CD4-positive, alpha-beta T cell treated with Interleukin-10 for 1 hour (primary cell): ENCODE results near the gene ZNF14.
"Not testable (repeated sequence)": the region's sequence is repeated elsewhere in the genome, so short reads cannot be mapped to it uniquely, and the experiment has no call there.

Experiments
- DNase-seq: peaks from one replicate; pipeline ENCODE4 v3.0.0-alpha.2; 2020

ZNF14 gene

DNA sequence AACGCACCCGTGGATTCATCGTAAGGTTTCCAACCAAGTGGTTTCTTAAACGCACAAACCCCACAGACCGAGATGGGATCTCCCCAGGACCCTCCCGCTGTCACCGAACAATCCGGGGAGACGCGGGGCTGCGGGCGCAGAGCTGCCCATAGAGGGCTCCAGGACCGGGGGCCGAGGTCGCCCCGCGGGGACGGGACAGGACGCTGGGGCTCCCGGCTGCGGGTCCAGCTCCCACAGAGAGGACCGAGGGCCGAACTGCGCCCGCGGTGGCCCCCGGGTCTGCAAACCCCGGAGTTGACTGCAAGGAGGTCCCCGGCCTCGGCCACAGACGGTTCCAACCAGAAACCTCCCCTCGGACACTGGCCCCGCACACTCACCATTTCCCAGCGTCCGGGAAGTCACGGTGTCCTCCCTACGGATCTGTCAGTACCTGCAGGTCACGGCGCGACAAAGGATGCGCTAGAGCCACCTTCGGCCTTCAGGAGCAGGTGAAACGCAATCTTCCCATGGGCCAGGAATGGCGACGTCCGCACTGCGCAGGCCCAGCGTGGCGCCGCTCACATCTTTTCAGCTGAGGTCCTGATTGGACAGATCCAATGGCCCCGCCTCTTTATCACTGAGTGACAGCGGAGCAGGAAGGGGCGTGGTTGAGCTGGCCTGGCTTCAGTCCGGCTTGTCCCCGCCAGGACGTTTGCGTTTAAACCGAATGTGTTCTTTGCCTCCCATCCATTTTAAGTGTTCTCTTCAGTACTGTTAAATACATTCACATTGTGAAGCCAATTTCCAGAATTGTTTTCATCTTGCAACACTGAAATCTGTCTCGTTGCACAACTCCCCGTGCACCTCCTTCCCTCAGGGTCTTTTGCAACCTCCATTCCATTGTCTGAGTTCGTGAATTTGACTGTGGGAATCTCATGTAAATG is at the start of gene ZNF14:
Gene ZNF14 (minus strand): TSS at position 534 of the 923 bp plus-strand sequence. CDS start 154 bp downstream, at position 380.
- DNase-seq: peak; percentile 94

DNA sequence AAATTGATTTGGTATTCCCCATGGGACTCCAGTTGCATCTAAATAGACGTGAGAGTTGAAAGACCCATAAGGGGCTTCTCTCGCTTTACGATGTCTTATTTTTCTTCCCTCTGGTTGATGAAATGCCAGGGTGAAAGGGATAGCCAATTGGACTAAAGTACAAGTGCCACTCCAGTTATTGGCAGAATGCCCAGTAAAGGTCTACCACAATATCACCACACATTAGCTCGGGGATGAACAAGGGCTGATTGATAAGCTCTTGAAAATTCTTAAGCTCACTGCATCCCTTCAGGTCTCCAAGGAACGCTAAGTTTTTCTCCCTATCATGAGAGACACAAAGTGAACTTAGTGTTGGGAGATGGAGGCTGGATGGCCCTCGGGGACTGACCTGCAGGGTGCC is 48.9 kb upstream of the ZNF14 start:
- not testable (repeated sequence) for DNase-seq

DNA sequence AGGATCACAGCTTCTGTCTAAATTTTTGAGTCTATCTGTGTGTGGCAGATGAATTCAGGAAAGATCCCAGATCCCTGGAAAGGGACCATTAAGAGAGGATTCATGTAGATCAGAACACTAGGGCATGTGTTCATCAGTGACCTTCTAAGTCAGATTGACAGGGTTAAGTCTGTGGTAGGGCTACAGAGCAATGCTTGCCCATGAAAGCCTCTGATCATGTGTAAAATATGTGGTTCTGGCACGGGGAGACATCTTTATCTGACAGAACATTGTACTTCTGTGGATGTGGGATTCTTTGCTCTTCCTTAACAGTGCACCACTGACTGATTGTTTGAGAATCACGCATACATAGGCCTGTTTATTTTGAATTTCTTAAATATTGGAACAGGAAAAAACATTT is 45.8 kb upstream of the ZNF14 start:
- DNase-seq: no peak

DNA sequence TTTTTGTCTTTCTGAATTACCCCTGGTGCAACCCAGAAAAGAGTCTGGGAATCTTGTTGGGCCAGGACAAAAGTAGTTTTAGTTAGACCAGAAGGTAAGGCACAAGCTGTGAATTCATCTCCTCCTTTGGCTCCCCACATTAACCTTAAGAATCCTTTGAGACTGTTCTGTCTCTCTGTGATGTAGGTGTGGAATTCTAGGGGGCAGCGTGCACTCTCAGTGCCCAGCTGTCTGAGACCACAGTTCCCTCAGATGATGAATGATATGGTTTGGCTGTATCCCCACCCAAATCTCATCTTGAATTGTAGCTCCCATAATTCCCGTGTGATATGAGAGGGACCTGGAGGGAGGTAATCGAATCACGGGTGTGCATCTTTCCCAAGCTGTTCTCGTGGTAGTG is 44.8 kb upstream of the ZNF14 start:
- DNase-seq: no peak

DNA sequence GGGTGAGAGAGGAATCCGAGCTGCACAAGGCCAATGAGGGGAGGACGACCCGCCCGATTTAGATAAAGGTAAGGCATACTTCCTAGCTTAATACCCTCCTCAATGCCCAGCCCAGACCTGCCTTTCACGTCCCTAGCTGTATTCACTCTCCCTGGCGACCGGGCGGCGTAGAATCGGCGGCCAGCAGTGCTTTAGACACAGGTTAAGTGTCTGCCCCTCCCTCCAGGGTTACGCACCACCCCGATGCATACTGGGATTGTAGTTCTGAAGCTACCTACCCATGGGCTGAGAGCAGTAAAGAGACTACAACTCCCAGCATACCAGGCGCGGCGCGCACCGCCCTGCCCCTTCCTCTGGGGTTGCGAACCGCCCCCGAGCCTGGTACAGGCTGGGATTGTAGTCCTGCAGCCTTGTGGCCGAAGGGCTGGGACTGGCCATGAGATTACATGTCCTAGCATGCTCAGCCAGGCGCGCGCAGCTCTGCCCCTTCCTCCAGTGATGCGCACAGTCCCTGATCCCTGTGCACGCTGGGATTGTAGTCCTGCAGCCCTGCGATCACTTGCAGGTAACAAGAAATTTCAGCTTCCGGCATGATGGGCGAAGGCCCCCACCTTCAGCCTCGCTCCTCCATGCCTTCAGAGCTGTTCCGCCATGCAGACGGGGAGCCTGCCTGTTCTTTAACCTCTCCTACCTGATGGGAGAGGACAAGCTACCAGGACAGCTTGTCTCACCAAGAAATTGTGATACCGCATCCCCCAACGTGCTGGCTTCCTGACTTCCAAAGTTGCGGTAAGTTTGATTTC is 43.5 kb upstream of the ZNF14 start:
- DNase-seq: peak; percentile 93

DNA sequence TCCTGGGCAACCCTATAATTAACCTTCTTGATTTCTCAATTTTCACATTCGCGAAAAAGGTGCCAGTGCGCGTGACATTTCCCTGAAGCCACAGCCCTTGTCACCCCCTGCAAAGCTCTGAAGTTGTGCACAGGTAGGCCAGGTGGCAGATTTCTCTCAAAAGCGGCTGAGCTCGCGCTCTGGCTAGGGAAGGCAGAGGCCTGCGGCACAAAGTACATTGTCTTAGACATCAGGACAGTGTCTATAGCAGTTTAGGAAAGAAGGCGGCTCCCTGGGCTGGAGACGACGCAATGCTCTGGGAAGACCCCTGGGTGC is 42.9 kb upstream of the ZNF14 start:
- DNase-seq: no peak

DNA sequence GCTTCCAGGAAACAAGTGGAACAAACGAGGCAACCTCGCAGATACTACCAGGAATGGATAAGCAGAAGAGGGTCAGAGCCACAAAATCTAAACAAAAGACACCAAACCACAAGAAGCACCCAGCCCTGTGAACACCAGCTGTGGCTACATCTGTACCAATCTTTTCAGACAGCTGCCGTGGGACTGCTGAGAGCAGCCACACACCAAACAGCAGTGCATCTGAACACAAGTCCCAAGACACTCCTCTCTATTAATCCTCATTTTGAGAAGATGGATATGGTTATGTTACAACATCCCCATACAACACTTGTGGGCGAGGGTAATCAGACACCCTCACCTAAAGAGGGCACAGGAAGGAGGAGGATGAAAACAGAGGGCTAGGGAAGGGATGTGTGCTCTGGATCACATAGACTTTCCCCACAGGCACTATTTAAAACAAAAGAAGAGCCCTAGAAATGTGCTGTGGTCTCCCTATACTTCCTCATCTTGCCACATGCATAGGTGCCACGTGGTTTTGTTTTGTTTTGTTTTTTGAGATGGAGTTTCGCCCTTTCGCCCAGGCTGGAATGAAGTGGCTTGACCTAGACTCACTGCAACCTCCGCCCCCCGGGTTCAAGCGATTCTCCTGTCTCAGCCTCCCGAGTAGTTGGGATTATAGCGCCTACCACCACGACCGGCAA is 41.6 kb upstream of the ZNF14 start:
- no peak for DNase-seq

DNA sequence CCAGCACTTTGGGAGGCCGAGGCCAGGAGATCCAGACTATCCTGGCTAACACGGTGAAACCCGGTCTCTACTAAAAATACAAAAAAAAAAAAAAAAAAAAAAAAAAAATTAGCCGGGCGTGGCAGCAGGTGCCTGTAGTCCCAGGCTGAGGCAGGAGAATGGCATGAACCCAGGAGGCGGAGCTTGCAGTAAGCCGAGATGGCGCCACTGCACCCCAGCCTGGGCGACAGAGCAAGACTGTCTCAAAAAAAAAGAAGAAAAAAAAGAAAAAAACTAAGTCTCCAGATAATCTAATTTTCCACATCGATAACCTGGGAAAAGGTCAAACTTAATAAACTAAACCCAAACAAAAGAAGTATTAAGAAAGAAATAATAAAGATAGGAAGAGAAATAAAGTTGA is 39.1 kb upstream of the ZNF14 start:
- not testable (repeated sequence) for DNase-seq

DNA sequence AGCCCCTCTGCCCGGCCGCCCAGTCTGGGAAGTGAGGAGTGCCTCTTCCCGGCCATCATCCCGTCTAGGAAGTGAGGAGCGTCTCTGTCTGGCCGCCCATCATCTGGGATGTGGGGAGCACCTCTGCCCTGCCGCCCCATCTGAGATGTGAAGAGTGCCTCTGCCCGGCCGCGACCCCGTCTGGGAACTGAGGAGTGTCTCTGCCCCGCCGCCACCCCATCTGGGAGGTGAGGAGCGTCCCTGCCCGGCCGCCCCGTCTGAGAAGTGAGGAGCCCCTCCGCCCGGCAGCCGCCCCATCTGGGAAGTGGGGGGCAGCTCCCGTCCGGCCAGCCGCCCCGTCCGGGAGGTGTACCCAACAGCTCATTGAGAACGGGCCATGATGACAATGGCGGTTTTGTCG is 37.1 kb upstream of the ZNF14 start:
- not testable (repeated sequence) for DNase-seq

DNA sequence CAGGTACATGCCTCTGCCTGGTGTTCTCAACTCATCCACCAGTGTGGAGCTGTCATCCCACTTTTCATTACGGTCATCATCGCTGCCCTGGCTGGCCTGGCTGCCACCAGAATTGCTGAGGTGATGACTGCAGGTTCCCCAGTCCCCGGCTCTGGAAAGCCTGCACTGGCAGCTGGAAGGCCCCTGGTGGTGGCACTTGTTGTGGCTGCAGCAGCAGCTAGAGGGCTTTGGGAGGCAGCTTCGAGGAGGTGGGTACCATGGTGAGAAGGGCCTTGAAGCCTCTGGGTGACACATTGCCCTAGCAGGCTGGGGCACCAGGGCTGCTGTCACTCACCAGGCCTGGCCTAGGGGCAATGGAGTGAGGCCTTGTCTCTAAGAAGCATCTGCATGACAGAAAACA is 25.3 kb upstream of the ZNF14 start:
- DNase-seq: no peak

DNA sequence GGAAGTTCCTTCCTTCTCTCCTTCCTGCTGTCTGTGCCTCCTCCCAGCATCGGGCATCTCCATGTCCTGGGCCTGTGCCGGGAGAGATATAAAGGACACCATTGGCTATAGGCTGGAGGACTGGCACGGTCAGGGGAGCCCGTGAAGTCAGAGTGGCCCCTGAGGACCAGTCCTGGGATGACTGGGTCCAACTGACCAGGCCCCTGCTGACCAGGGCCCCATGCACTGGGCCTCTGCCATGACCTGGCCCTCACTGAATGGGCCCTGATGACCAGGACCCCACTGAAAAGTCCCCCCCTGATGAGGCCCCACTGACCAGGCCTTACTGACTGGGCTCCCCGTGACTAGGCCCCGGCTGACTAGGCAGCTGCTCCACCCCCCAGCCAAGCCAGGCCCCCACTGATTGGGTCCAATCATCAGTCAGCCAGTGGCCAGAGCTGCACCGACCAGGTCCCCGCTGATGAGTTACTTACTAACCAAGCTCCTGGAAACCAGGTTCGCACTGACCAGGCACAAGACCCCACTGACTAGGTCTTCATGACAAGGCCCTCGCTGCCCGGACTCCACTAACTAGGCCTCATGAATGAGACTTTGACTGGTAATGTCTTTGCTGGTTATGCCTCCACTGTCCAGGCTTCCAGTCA is 20.0 kb upstream of the ZNF14 start:
- DNase-seq: no peak

DNA sequence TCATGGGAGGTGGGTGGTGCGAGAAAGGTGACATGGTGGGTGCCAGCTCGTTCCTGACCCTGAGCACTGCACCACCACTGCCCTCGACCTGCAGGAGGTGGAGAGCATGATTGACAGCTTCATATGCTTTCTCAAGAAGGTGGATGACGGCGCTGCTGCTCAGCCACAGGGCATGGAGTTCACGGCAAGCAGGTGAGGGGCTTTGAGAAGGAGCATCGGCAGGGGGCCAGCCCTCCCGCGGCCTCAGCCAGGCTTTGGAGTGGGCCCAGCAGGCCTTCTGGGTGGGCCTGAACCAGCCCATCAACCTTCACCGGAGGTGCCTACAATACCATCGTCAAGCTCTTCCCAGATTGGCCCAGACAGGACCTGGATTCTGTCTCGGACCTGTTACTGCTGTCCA is 18.9 kb upstream of the ZNF14 start:
- no peak for DNase-seq

DNA sequence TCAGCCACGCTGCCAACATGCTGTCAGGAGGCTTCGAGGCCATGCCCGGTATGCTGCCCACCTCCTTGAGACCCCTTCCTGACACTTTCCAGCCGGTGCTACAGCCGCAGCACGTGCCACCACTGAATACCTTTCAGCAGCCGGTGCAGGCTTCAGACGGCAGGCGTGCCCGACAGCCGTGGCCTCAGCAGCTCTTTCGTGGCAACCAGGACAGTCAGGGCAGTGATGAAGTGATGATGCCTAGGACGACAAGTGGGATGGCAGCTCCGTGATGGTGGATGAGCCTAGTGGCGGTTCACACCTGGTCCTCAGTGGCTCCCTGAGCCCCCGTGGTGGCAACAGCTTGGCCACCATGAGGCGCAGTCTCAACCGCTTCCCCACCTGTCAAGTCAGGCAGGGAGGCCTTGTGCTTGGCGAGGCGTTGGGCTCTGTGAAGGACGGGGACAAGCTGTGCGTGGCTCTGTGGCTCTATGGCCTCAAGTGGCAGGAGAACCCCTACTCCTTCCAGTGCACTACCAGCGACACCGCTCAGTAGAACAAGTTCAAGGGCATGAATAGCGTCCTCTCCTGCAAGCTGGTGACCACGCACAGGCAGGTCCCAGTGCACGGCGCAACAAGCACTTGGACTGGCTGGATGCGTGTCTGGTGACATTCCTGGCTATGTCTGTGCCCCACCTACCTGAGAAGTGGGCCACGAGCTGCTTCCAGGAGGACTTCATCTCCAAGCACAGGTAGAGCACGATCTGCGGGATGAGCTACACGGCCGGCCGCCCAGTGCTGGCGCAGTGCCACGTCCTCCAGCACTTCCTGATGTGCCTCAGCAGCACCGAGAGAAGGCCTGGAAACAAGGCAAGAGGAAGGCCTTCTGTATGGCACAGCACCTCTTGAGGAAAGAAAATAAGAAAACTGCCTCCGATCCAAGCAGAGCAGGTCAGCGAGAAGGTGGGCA is 18.2 kb upstream of the ZNF14 start:
- DNase-seq: no peak

DNA sequence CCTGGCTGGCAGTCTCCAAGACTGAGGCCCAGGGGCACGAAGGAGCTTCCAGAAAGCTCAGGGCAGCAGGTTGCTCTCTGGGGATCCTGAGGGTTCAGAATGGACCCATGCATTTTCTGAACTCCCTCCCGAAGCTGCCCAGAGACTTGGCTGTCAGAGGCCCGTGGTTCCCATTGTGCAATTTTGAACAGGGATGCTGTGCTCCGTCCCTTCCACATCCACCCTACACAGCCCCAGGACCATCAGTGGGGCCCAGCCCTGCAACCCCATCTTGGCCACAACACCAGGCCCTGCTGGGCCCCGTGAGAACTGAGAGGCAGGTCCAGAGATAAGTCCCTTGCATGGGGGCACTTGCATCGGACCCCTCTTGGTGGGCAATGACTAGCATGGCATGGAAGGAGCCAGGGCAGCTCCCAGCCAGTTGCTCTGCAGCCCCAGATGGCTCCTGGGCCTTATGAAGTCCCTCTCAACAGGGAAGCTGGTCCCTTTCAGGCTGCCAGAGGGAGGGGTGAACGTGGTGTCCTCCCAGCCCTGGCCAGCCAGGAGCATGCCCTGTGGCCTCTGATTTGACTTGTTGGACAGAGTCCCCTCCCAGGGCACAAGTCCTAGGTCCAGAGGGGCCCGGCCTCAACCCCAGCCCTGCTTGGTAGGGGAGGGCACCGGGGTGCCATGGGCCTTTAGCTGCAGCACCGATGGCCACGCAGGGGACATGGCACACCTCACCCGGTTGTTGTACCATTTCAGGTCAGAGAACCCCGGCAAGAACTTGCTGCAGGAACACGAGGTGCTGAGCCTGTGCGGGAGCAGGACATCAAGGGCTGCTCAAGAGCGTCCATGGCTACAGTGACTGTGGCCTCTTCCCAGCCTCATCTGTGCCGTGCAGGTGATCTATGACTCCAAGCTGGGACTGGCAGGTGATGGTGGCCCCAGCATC is 17.3 kb upstream of the ZNF14 start:
- DNase-seq: no peak

DNA sequence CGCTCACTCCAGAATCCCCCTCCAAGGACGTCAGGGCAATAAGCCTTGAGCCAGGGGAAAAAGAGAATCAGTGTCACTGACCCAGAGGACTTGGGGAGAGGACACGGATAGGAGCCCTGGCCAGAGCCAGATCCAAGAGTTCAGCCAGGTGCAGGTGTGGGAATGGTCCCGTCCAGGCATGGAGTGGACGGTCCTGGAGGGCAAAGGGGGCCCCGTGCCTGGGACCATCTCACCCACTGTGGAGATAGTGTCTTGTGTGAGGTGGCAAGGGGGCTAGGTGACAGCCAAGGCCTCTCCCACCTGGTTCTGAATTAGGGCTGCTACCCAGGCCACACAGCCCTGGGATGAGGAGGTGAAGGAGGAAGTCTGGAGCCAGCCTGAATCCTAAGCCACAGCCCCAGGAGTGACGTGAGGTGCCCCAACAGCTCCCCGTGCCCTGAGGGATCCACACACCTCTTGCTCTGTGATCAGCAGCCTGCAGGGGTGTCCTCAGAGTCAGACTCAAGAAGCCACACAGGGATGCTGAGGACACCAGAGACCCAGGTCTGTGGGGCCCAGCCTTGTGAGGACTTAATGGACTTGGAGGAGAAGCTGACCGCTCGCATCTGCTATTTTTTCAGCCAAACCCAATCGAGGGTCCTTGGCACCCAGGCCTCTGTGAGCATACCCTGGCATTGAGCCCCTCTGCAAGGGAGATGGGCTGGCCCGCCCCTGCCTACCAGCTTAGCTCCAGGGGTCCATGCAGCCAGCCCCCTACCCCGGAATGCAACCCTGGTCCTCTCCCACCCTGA is 16.4 kb upstream of the ZNF14 start:
- no peak for DNase-seq

DNA sequence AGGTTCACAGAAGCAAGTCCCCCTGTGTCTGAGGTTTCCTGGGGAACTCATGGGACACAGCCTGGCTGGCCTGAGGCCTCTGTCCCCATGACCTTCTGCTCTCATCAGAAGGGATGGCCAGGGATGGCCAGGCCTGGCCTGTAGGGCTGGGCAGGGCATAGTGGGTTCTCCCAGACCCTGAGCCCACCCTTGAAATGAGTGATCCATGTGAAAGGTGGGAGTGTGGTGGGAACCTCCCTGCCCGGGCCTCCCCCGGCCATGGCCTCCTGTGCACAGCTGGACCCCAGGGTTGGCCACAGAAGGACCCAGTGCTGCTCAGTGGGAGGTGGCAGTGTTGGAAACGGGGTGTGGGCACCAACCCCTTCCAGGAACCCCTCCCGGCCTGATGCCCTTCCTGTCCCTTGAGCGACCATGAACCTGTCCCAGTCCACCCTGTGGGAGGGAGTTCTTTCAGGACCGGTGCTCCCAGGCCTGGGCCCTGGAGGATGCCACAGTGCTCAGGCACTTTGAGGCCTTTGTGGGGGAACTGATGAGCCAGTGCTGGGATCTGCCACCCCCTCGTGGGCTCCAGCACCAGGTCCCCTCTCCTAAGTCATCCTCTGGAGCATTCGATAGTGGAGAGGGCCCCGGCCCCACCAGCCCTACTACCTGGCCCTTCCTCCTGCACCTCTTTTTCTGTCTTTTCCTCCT is 15.5 kb upstream of the ZNF14 start:
- DNase-seq: no peak

DNA sequence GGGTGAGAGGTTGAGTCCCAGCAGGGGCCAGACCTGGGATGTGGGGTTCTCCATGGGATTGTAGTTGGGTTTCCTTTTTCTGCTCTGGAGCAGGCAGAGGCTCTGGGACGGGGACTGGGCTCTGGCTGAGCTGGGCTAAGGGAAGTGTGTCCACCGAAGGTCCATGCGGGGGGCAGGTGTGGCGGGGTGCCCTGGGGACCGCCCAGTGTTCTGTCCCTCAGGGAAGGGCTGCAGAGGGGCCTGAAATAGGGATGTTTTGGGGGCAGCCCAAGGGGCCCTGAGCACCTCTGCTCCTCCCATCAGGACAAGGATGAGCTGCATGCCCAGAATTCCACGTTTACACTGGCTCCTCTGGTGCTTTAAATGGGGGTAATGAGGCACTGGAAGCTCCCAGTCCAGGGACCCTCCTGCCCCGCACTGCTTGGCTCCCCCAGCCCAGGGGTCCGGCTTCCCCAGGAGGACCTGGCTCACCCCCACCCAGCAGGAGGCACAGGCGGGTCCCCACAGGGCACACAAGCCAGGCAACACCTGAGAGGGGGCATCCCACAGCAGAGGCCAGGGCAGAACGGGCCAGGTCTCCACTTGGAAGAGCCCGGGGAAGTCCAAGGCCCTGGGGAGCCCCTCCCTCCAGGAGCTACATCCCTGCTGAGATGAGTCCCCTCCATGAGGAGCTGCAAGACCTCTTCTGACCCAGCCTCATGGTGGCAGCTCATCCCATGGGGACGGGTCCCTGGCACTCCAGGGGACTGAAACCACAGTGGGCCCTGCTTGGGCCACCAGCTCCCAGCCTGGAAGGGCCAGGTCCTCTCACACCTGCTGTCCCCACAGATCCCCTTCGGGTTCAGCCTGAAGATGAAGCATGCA is 14.7 kb upstream of the ZNF14 start:
- no peak for DNase-seq
